HPDE6-E6E7 (cell line): Measurements from ENCODE around the gene BNIP5.

Experiments used
- DNase-seq: peaks from one replicate; pipeline ENCODE4 v3.0.0; 2011; ENCODE audit warnings: missing footprints; ENCODE audit errors: extremely low spot score

BNIP5 gene

GRCh38 chr6:36267731-36268477 lies 68.8 kb downstream of the BNIP5 start:
- no peak for DNase-seq

GRCh38 chr6:36266913-36267644 lies 69.6 kb downstream of the BNIP5 start:
- no peak for DNase-seq
